Measurements from ENCODE around the gene MPL. TPM values are rescaled to one million over a fixed set of nuclear protein-coding genes. Genes with fewer than 3 reads are reported as not detected.

Gene MPL
- total RNA-seq, 1 experiment from 2014 or later = not detected

DNA sequence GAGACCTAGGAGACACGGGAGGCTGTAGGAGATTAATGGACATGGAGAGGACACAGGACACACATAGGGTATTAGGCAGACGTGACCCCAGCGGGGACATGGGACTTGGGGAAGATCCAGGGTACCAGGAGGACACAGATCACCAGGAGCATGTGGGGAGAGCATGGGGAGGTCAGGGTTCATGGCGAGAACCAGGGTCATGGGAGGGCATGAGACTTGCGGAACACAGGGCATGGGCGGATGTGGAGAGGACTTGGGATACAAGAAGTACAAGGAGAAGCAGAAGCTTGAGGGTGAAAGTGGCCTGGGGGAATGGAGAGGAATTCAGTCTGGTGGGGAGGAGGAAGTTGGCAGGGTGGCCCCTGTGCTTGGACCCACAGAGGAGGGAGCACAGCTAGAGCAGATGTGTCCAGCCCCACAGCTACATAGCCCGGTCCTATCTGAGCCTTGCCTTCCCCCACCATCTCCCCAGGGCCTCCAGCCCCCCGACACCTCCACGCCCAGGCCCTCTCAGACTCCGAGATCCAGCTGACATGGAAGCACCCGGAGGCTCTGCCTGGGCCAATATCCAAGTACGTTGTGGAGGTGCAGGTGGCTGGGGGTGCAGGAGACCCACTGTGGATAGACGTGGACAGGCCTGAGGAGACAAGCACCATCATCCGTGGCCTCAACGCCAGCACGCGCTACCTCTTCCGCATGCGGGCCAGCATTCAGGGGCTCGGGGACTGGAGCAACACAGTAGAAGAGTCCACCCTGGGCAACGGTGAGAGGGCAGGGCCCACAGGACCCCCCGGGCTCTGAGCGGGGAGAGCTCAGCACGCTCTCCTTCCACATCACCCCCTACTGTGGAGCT, 24.7 kb upstream of the MPL start:
- H3K36me3 ChIP-seq = no peaks in the 10 kb centered on the region
- no peak overlapping the region for H3K4me3 ChIP-seq
- DNase-seq (ENCODE audit: low read depth in 1 of 2, low spot score in 2 of 2) = no peak
- no peaks in the 10 kb centered on the region for H3K4me1 ChIP-seq (replicated peaks)
- no peaks in the 10 kb centered on the region for H3K9me3 ChIP-seq (replicated peaks)
- H3K27ac ChIP-seq = no peak overlapping the region
- H3K27me3 ChIP-seq (replicated peaks) = no peaks in the 10 kb centered on the region

GRCh38 chr1:43313771-43314170, 23.8 kb upstream of the MPL start:
- no peaks in the 10 kb centered on the region for H3K4me1 ChIP-seq (replicated peaks)
- no peaks in the 10 kb centered on the region for H3K36me3 ChIP-seq

DNA sequence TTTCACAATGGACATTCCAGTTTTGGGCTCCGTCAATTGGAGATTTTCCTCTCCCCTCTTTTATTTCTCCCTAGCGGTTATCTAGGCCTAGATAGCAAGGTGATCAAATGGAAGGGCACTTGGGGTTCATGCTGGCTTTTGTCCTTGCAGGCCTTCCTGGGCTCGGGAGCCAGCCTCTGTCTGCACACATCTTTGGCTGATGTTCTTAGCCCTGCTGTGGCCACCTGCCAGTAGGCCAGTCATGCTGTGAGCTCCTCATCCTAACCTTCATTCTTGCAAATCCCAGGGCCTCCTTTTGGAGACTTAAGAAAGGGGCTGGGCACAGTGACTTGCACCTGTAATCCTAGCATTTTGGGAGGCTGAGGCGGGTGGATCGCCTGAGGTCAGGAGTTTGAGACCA, 23.4 kb upstream of the MPL start:
- Histone ChIP-seq H3K36me3 (no peaks in the 10 kb centered on the region), H3K9me3 (replicated peaks) (no peaks in the 10 kb centered on the region), H3K4me3 (no peak overlapping the region), H3K27me3 (replicated peaks) (no peaks in the 10 kb centered on the region), H3K4me1 (replicated peaks) (no peaks in the 10 kb centered on the region), H3K27ac (no peak overlapping the region)
- DNase-seq (ENCODE audit: low read depth in 1 of 2, low spot score in 2 of 2) = no peak

More at GRCh38 chr1:43313771-43314170, 23.8 kb upstream of the MPL start:
- Histone ChIP-seq H3K4me3 (no peak overlapping the region), H3K27me3 (replicated peaks) (no peaks in the 10 kb centered on the region), H3K27ac (no peak overlapping the region), H3K9me3 (replicated peaks) (no peaks in the 10 kb centered on the region)
- DNase-seq (ENCODE audit: low read depth in 1 of 2, low spot score in 2 of 2) = no peak

DNA sequence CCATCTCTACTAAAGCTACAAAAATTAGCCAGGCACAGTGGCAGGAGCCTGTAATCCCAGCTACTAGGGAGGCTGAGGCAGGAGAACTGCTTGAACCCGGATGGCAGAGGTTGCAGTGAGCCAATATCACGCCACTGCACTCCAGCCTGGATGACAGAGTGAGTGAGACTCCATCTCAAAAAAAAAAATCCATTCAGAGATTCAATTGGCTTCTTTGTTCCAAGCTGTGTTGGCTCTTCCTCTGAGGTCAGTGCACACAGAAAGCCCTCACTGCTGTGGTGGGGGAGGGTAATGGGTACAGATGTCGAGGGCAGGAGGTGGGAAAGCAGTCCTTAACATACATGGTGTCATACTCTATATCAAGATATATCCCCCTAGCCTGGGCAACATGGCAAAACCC, 22.1 kb upstream of the MPL start:
- DNase-seq (ENCODE audit: low read depth in 1 of 2, low spot score in 2 of 2) = no peak
- H3K27me3 ChIP-seq (replicated peaks) = no peaks in the 10 kb centered on the region
- H3K27ac ChIP-seq = no peak overlapping the region
- no peaks in the 10 kb centered on the region for H3K9me3 ChIP-seq (replicated peaks)
- H3K4me1 ChIP-seq (replicated peaks) = no peaks in the 10 kb centered on the region
- H3K4me3 ChIP-seq = no peak overlapping the region
- no peaks in the 10 kb centered on the region for H3K36me3 ChIP-seq

- H3K36me3 ChIP-seq = no peaks in the 10 kb centered on the region
- no peaks in the 10 kb centered on the region for H3K27me3 ChIP-seq (replicated peaks)
- no peaks in the 10 kb centered on the region for H3K9me3 ChIP-seq (replicated peaks)
- no peak overlapping the region for H3K27ac ChIP-seq
- H3K4me1 ChIP-seq (replicated peaks) = no peaks in the 10 kb centered on the region
- DNase-seq (ENCODE audit: low read depth in 1 of 2, low spot score in 2 of 2) = no peak
- no peak overlapping the region for H3K4me3 ChIP-seq
These were observed 21.5 kb upstream of the MPL start for GRCh38 chr1:43315963-43316737.

DNA sequence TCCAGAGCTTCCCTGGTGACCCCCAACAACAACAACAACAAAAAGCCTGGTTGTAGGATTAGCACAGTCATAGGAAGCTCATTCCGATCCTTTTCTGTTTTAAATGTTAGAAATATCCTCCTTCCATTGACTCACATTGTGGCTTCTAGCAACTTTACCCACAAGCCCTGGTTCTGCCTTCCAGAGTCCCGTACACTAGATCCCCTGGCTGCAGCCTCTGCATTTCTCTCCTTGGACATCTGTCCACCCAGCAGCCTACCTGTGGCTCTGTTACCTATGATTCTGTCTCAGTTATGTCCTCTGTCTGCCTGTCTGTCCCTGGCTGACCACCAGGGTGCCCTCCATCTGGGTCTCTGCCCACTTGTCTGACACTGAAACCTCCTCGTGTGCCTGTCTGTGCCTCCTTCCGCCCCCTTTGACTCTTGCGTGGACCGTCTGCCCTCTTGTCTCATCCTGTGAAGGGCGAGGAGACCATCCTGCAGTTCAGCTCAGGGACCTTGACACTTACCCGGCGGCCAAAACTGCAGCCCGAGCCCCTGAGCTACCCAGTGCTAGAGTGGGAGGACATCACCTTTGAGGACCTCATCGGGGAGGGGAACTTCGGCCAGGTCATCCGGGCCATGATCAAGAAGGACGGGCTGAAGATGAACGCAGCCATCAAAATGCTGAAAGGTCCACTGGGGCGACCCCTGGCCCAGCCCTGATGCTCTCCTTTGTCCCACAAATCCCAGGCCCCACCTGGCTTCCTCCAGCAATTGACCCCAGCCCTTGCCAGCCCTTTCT, 20.7 kb upstream of the MPL start:
- DNase-seq (ENCODE audit: low read depth in 1 of 2, low spot score in 2 of 2) = no peak
- H3K36me3 ChIP-seq = no peaks in the 10 kb centered on the region
- no peaks in the 10 kb centered on the region for H3K4me1 ChIP-seq (replicated peaks)
- no peak overlapping the region for H3K27ac ChIP-seq
- no peaks in the 10 kb centered on the region for H3K9me3 ChIP-seq (replicated peaks)
- H3K4me3 ChIP-seq = no peak overlapping the region
- H3K27me3 ChIP-seq (replicated peaks) = no peaks in the 10 kb centered on the region

DNA sequence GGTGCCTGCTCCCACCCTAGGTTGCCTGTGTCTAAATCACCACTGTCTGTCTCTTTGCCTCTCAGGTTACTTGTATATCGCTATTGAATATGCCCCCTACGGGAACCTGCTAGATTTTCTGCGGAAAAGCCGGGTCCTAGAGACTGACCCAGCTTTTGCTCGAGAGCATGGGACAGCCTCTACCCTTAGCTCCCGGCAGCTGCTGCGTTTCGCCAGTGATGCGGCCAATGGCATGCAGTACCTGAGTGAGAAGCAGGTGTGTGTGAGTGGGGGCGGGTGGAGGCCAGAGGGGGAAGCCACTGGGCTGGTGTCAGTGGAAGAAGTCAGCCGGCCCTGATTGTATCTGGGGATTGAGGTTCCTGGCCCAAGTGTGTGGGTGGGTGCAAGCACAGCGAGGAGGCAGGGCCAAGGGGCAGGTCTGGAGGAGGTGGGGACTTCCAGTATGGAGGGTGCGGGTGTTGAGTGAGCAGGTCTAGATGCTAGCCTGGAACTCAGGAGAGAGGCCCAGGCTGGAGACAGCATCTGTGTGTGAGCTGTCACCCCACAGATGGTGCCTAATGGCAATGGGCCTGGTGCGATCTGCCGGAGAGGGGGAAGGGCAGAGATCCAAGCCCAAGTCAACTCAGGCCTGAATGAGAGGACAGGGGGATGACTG, 19.7 kb upstream of the MPL start:
- no peak for DNase-seq (ENCODE audit: low read depth in 1 of 2, low spot score in 2 of 2)
- Histone ChIP-seq H3K4me1 (replicated peaks) (no peaks in the 10 kb centered on the region), H3K27me3 (replicated peaks) (no peaks in the 10 kb centered on the region), H3K9me3 (replicated peaks) (no peaks in the 10 kb centered on the region), H3K27ac (no peak overlapping the region), H3K4me3 (no peak overlapping the region), H3K36me3 (no peaks in the 10 kb centered on the region)

DNA sequence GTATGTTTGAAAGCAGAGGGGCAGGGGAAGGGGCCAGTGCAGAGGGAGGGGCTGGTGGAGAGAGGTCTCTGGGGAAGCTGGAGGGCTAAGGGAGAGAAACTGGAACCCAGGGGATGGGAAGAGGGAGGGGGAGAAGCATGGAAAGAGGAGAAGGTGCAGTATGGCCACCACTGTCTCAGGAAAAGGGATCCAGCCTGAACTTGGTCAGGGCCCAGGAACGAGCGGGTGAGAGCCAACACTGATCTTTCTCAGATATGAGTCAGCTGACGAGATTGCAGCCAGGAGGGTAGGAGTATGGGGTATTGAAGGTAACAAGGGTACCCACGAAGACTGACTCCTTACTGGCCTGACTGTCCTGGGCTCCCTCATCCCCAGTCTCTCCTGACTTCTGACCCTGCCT, 18.8 kb upstream of the MPL start:
- H3K4me1 ChIP-seq (replicated peaks) = no peaks in the 10 kb centered on the region
- H3K36me3 ChIP-seq = no peaks in the 10 kb centered on the region
- no peak overlapping the region for H3K27ac ChIP-seq
- H3K27me3 ChIP-seq (replicated peaks) = no peaks in the 10 kb centered on the region
- H3K4me3 ChIP-seq = no peak overlapping the region
- no peak for DNase-seq (ENCODE audit: low read depth in 1 of 2, low spot score in 2 of 2)
- no peaks in the 10 kb centered on the region for H3K9me3 ChIP-seq (replicated peaks)

GRCh38 chr1:43319288-43319687, 18.3 kb upstream of the MPL start:
- H3K4me3 ChIP-seq = no peak overlapping the region
- H3K4me1 ChIP-seq (replicated peaks) = no peaks in the 10 kb centered on the region
- no peaks in the 10 kb centered on the region for H3K9me3 ChIP-seq (replicated peaks)
- DNase-seq (ENCODE audit: low read depth in 1 of 2, low spot score in 2 of 2) = no peak
- H3K27ac ChIP-seq = no peak overlapping the region
- H3K36me3 ChIP-seq = no peaks in the 10 kb centered on the region
- H3K27me3 ChIP-seq (replicated peaks) = no peaks in the 10 kb centered on the region

- Histone ChIP-seq H3K36me3 (no peaks in the 10 kb centered on the region), H3K9me3 (replicated peaks) (no peaks in the 10 kb centered on the region; the same call in 1 of the 2 replicates), H3K4me3 (no peak overlapping the region), H3K27me3 (replicated peaks) (no peaks in the 10 kb centered on the region), H3K27ac (no peak overlapping the region), H3K4me1 (replicated peaks) (no peaks in the 10 kb centered on the region)
- DNase-seq (ENCODE audit: low read depth in 1 of 2, low spot score in 2 of 2) = no peak
These were observed 17.9 kb upstream of the MPL start for GRCh38 chr1:43319766-43320165.

GRCh38 chr1:43321331-43321891, 16.2 kb upstream of the MPL start:
- no peak for DNase-seq (ENCODE audit: low read depth in 1 of 2, low spot score in 2 of 2)
- no peaks in the 10 kb centered on the region; the same call in 1 of the 2 replicates for H3K9me3 ChIP-seq (replicated peaks)
- no peaks in the 10 kb centered on the region for H3K4me1 ChIP-seq (replicated peaks)
- H3K4me3 ChIP-seq = no peak overlapping the region
- H3K27me3 ChIP-seq (replicated peaks) = no peaks in the 10 kb centered on the region
- H3K27ac ChIP-seq = no peak overlapping the region
- H3K36me3 ChIP-seq = no peaks in the 10 kb centered on the region

- Histone ChIP-seq H3K36me3 (no peaks in the 10 kb centered on the region), H3K27me3 (replicated peaks) (no peaks in the 10 kb centered on the region), H3K4me1 (replicated peaks) (no peaks in the 10 kb centered on the region), H3K27ac (no peak overlapping the region), H3K4me3 (no peak overlapping the region), H3K9me3 (replicated peaks) (no peaks in the 10 kb centered on the region; the same call in none of the 2 replicates)
- no peak for DNase-seq (ENCODE audit: low read depth in 1 of 2, low spot score in 2 of 2)
These were observed 15.1 kb upstream of the MPL start for GRCh38 chr1:43322506-43322905.

DNA sequence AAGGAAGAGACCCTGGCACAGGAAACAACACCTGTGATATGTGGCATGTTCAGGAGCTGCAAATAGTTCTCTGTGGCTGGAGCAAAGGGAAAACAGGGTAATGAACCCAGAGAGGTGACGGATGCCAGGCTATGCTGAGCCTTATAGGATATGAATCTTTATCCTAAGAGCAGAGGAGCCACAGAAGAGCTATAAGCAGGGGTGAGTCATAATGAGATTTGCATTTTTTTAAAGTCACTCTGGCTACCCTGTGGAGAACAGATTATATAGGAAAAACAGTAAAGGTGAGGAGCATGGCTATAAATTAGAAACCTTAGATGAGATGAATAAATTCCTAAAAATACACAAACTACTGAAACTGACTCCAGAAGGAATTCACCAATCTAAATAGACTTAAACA, 12.8 kb upstream of the MPL start:
- no peaks in the 10 kb centered on the region for H3K36me3 ChIP-seq
- DNase-seq (ENCODE audit: low read depth in 1 of 2, low spot score in 2 of 2) = no peak
- no peaks in the 10 kb centered on the region; the same call in 1 of the 2 replicates for H3K4me1 ChIP-seq (replicated peaks)
- peaks cover 4% of the 10 kb centered on the region for H3K9me3 ChIP-seq (replicated peaks)
- no peak overlapping the region for H3K27ac ChIP-seq
- H3K4me3 ChIP-seq = no peak overlapping the region
- H3K27me3 ChIP-seq (replicated peaks) = no peaks in the 10 kb centered on the region
